Neural progenitor cell (in vitro differentiated cells): ENCODE measurements around the gene STAT4. TPM values are rescaled to one million over a fixed set of nuclear protein-coding genes. Genes with fewer than 3 reads are reported as not detected.

ENCODE experiments used
- DNase-seq: peaks from one replicate; pipeline ENCODE4 v3.0.0-alpha.2; 2016; ENCODE audit warnings: low spot score
- H2AFZ ChIP-seq: fragments of 200-600 bp; sonication (generic); replicated peaks from 2 replicates; pipeline ENCODE4 v1.6.1; 2016; ENCODE audit warnings: antibody characterized with exemption
- H3F3A ChIP-seq: fragments of 200-600 bp; sonication (generic); 2 replicates; pipeline ENCODE4 v1.6.1; 2016; ENCODE audit warnings: antibody characterized with exemption, low read depth
- H3K27ac ChIP-seq: fragments of 200-600 bp; sonication (generic); 2 replicates; pipeline ENCODE4 v1.5.1; 2016; ENCODE audit warnings: mild to moderate bottlenecking
- H3K27me3 ChIP-seq: fragments of 200-600 bp; sonication (generic); 2 replicates; pipeline ENCODE4 v1.6.1; 2016; ENCODE audit warnings: mild to moderate bottlenecking, moderate library complexity
- H3K36me3 ChIP-seq: fragments of 200-600 bp; sonication (generic); 2 replicates; pipeline ENCODE4 v1.5.1; 2016
- H3K4me1 ChIP-seq: fragments of 200-600 bp; sonication (generic); 2 replicates; pipeline ENCODE4 v1.6.1; 2016; ENCODE audit warnings: mixed run types
- H3K4me2 ChIP-seq: fragments of 200-600 bp; sonication (generic); 2 replicates; pipeline ENCODE4 v1.6.1; 2016
- H3K4me3 ChIP-seq: fragments of 200-600 bp; sonication (generic); 2 replicates; pipeline ENCODE4 v1.5.1; 2016
- H3K79me2 ChIP-seq: fragments of 200-600 bp; sonication (generic); 2 replicates; pipeline ENCODE4 v1.6.1; 2016; ENCODE audit warnings: low read depth
- H3K9ac ChIP-seq: fragments of 200-600 bp; sonication (generic); 2 replicates; pipeline ENCODE4 v1.6.1; 2016
- H3K9me3 ChIP-seq: fragments of 200-600 bp; sonication (generic); 2 replicates; pipeline ENCODE4 v1.5.1; 2016; ENCODE audit warnings: low read depth
- H4K20me1 ChIP-seq: fragments of 200-600 bp; sonication (generic); 2 replicates; pipeline ENCODE4 v1.6.1; 2016; ENCODE audit warnings: low read depth
- H3K27ac Mint-ChIP-seq: 3 replicates; pipeline ENCODE4 v1.8.0; 2021; ENCODE audit warnings: mixed read lengths
- H3K27me3 Mint-ChIP-seq: 2 replicates; pipeline ENCODE4 v1.8.0; 2022; ENCODE audit warnings: low read depth, mild to moderate bottlenecking, inconsistent platforms, moderate library complexity, mixed read lengths; ENCODE audit not compliant: insufficient read depth
- H3K36me3 Mint-ChIP-seq: 3 replicates; pipeline ENCODE4 v1.8.0; 2021; ENCODE audit warnings: mixed read lengths
- H3K4me1 Mint-ChIP-seq: 3 replicates; pipeline ENCODE4 v1.8.0; 2021; ENCODE audit warnings: mixed read lengths
- H3K4me3 Mint-ChIP-seq: 3 replicates; pipeline ENCODE4 v1.8.0; 2021; ENCODE audit warnings: mild to moderate bottlenecking, moderate library complexity, mixed read lengths
- H3K9me3 Mint-ChIP-seq: 3 replicates; pipeline ENCODE4 v1.8.0; 2020; ENCODE audit warnings: mixed read lengths
- EZH2 ChIP-seq: fragments of 200-600 bp; sonication (generic); IDR thresholded peaks from 2 replicates; pipeline ENCODE4 v1.6.1; 2017; ENCODE audit warnings: antibody characterized with exemption, mild to moderate bottlenecking, moderate library complexity
- EZH2phosphoT487 ChIP-seq: fragments of 200-600 bp; sonication (generic); IDR thresholded peaks from 2 replicates; pipeline ENCODE4 v1.6.1; 2017; ENCODE audit warnings: antibody characterized with exemption
- total RNA-seq: library from RNA; depleted of rRNA; stranded (reverse); fragments of >200 nt; gene quantifications from 2 replicates; pipeline ENCODE4 v1.2.3, GENCODE V29; 2015; ENCODE audit warnings: low replicate concordance
- TF ChIP-seq, protein P1 (sequence below): fragments of 200-600 bp; sonication (generic); IDR thresholded peaks from 2 replicates; pipeline ENCODE4 v1.5.1; 2017; ENCODE audit warnings: antibody characterized with exemption, mild to moderate bottlenecking

The STAT4 gene
- total RNA-seq, 1 donor from 2014 or later = 0.32 TPM

DNA sequence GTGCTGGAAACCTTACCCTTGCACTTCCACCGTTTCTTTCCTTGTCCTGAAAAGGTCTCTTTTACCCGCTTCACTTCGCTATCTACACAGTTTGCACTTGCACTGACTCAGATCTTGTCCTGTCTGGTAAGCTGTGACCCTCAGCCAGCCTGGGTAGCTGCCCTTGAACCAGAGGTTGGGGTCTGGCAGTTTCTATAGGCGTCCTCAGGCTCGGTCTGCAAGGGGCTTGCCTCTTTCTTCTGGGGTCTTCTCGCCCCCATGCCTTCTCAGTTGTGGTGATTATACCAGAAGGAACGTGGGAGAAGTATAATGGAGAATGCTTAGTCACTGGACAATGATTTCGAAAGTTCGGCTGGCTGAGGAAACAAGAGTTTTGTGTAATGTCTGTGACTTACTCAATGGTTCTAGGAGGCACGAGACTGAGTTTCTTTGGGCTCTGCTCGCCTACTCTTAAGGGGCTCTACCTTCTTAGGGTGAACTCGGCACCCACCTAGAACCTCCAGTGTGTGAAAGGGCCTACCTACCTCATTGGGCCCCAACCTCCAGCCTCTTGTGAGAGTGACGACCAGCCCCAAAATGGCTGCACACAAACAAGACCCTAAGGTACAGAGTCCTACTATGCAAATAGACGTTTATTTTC is 129.9 kb downstream of the STAT4 start:
- H3K27ac Mint-ChIP-seq = no peak overlapping the region
- peak overlapping the region; percentile 36 for H3K9ac ChIP-seq
- no peaks in the 10 kb centered on the region for H3K36me3 ChIP-seq
- peak overlapping the region; percentile 78 for H3K4me2 ChIP-seq
- H3K27me3 Mint-ChIP-seq = no peaks in the 10 kb centered on the region
- no peaks in the 10 kb centered on the region for H3K36me3 Mint-ChIP-seq
- H3K27me3 ChIP-seq = peaks cover 45% of the 10 kb centered on the region
- no peaks in the 10 kb centered on the region for H3K4me1 Mint-ChIP-seq
- peak overlapping the region; percentile 77 for H2AFZ ChIP-seq
- H3K27ac ChIP-seq = no peak overlapping the region
- H3F3A ChIP-seq = no peaks in the 10 kb centered on the region
- H3K4me3 ChIP-seq = peak overlapping the region; percentile 60
- H4K20me1 ChIP-seq = no peaks in the 10 kb centered on the region
- no peaks in the 10 kb centered on the region for H3K4me1 ChIP-seq
- no peaks in the 10 kb centered on the region for H3K9me3 ChIP-seq
- no peaks in the 10 kb centered on the region for H3K79me2 ChIP-seq
- no peaks in the 10 kb centered on the region for H3K9me3 Mint-ChIP-seq
- TF ChIP-seq EZH2phosphoT487 = no peak
- TF ChIP-seq, protein P1, sequence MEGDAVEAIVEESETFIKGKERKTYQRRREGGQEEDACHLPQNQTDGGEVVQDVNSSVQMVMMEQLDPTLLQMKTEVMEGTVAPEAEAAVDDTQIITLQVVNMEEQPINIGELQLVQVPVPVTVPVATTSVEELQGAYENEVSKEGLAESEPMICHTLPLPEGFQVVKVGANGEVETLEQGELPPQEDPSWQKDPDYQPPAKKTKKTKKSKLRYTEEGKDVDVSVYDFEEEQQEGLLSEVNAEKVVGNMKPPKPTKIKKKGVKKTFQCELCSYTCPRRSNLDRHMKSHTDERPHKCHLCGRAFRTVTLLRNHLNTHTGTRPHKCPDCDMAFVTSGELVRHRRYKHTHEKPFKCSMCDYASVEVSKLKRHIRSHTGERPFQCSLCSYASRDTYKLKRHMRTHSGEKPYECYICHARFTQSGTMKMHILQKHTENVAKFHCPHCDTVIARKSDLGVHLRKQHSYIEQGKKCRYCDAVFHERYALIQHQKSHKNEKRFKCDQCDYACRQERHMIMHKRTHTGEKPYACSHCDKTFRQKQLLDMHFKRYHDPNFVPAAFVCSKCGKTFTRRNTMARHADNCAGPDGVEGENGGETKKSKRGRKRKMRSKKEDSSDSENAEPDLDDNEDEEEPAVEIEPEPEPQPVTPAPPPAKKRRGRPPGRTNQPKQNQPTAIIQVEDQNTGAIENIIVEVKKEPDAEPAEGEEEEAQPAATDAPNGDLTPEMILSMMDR = no peak
- DNase-seq = no peak
- H3K4me3 Mint-ChIP-seq = no peak overlapping the region

DNA sequence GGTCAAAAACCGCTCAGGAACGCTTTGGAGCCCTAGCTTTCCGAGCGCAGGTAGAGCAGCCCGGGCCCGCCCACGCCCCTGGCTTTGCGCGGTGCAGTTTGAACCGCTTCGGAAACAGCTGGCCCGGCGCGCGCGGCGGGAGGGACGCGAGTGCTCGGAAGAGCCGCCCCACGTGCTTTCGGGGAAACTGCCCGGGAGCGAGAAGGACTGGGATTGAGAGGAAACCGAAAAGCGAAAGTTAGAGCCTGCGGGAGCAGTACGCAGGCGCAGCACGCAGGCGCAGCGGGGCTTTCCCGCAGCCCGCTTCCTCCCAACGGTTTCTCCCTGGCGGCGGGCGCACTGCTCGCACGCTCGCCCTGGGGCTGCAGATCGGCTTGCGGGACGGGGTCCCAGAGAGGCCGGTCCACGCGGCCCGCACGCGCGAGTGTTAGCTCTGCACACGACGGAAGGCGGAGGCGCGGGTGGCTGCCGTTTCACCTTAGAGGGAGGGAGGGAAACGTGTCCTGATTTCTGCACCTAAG is 130.5 kb downstream of the STAT4 start:
- Histone ChIP-seq H3K27me3 (peaks cover 51% of the 10 kb centered on the region), H3K4me3 (peak overlapping the region; percentile 60), H3K36me3 (no peaks in the 10 kb centered on the region), H3K9ac (peak overlapping the region; percentile 36), H4K20me1 (no peaks in the 10 kb centered on the region), H3K79me2 (no peaks in the 10 kb centered on the region), H3F3A (no peaks in the 10 kb centered on the region), H3K9me3 (no peaks in the 10 kb centered on the region), H3K4me2 (peak overlapping the region; percentile 78), H3K4me1 (no peaks in the 10 kb centered on the region), H2AFZ (peak overlapping the region; percentile 77), H3K27ac (no peak overlapping the region)
- Mint-ChIP-seq H3K4me1 (no peaks in the 10 kb centered on the region), H3K27ac (no peak overlapping the region), H3K9me3 (no peaks in the 10 kb centered on the region), H3K4me3 (no peak overlapping the region), H3K36me3 (no peaks in the 10 kb centered on the region), H3K27me3 (no peaks in the 10 kb centered on the region)
- TF ChIP-seq EZH2phosphoT487 (no peak), EZH2 (no peak)
- TF ChIP-seq, protein P1 = peak; percentile 11
- DNase-seq = peak; percentile 96

DNA sequence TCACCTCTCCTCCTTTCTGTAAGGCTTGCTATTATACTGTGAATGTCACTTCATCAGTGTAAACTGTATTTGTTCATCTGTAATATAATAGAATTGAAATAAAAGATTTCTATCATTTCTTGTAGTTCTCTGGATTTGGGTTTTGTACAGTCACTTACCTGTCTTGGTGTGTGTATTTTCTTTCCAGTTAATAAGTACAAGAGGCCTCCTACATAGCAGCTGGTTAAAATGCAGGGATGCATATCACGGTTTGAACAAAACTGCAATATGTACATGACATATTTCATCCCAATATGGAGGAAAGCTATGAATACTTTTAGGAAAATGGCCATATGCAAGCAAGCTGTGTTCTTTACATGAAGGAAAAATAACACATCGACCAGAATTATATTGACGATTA is 131.4 kb downstream of the STAT4 start:
- Mint-ChIP-seq H3K27ac (no peak overlapping the region), H3K36me3 (no peaks in the 10 kb centered on the region), H3K4me1 (no peaks in the 10 kb centered on the region), H3K27me3 (no peaks in the 10 kb centered on the region), H3K9me3 (no peaks in the 10 kb centered on the region), H3K4me3 (no peak overlapping the region)
- Histone ChIP-seq H2AFZ (no peak overlapping the region), H3F3A (no peaks in the 10 kb centered on the region), H3K4me2 (no peak overlapping the region), H3K27ac (no peak overlapping the region), H3K36me3 (no peaks in the 10 kb centered on the region), H3K4me1 (no peaks in the 10 kb centered on the region), H3K27me3 (peaks cover 60% of the 10 kb centered on the region), H3K4me3 (no peak overlapping the region), H3K9ac (no peak overlapping the region), H3K9me3 (no peaks in the 10 kb centered on the region), H4K20me1 (no peaks in the 10 kb centered on the region), H3K79me2 (no peaks in the 10 kb centered on the region)
- TF ChIP-seq EZH2 = no peak
- TF ChIP-seq EZH2phosphoT487 = no peak
- TF ChIP-seq, protein P1 = no peak
- DNase-seq = no peak
